ENCODE results near the gene STAT3.

STAT3 gene

GRCh38 chr17:42337442-42337841, 50.8 kb downstream of the STAT3 start:
- no peak overlapping the region for H3K4me3 ChIP-seq (ENCODE audit: low read depth, low read length)
- DNase-seq (ENCODE audit: low read depth) = no peak
- TF ChIP-seq, protein P1, sequence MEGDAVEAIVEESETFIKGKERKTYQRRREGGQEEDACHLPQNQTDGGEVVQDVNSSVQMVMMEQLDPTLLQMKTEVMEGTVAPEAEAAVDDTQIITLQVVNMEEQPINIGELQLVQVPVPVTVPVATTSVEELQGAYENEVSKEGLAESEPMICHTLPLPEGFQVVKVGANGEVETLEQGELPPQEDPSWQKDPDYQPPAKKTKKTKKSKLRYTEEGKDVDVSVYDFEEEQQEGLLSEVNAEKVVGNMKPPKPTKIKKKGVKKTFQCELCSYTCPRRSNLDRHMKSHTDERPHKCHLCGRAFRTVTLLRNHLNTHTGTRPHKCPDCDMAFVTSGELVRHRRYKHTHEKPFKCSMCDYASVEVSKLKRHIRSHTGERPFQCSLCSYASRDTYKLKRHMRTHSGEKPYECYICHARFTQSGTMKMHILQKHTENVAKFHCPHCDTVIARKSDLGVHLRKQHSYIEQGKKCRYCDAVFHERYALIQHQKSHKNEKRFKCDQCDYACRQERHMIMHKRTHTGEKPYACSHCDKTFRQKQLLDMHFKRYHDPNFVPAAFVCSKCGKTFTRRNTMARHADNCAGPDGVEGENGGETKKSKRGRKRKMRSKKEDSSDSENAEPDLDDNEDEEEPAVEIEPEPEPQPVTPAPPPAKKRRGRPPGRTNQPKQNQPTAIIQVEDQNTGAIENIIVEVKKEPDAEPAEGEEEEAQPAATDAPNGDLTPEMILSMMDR (IDR thresholded peaks at IDR 0.05; ENCODE audit: control insufficient read depth, extremely low read depth, insufficient read depth) = no peak

DNA sequence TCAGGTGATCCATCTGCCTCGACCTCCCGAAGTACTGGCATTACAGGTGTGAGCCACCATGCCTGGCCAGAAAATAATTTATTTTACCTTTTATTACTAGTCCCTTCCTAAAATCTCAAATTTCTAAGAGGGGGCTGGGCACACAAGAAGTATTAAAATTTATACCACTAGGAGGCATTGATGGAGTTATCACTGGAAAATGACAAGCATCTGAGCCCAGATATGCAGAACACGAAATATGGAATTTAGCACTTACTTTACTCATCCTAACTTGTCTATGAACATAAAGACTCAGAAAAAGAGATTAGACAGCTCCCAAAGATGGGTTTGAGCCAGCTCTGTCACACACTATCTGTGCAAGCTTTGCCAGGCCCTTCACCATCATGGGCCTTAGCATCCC, 53.6 kb downstream of the STAT3 start:
- TF ChIP-seq, protein P1 (IDR thresholded peaks at IDR 0.05; ENCODE audit: control insufficient read depth, extremely low read depth, insufficient read depth) = peak; percentile 26; the same call in 1 of the 2 replicates
- H3K4me3 ChIP-seq (ENCODE audit: low read depth, low read length) = no peak overlapping the region
- no peak for DNase-seq (ENCODE audit: low read depth)

DNA sequence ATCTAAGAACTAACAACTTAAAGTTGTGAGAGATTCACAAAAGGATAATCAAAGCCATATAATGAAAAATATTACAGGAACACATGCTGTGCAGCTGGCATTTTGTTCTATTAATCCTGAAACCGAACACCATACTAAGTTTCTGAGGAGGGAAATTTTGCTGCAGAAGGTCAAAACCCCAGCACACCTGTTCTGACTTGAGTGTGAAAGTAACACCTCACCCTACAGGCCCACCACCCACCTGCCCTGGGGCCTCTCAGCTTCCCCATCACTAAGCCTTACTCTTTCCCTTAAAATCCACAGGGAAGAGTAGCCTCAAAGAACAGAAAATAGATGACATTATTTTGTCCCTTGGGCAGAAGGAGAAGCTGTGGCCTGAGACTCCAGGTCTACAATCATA, 55.2 kb downstream of the STAT3 start:
- TF ChIP-seq, protein P1 (IDR thresholded peaks at IDR 0.05; ENCODE audit: control insufficient read depth, extremely low read depth, insufficient read depth) = no peak
- no peak for DNase-seq (ENCODE audit: low read depth)
- no peak overlapping the region for H3K4me3 ChIP-seq (ENCODE audit: low read depth, low read length)

DNA sequence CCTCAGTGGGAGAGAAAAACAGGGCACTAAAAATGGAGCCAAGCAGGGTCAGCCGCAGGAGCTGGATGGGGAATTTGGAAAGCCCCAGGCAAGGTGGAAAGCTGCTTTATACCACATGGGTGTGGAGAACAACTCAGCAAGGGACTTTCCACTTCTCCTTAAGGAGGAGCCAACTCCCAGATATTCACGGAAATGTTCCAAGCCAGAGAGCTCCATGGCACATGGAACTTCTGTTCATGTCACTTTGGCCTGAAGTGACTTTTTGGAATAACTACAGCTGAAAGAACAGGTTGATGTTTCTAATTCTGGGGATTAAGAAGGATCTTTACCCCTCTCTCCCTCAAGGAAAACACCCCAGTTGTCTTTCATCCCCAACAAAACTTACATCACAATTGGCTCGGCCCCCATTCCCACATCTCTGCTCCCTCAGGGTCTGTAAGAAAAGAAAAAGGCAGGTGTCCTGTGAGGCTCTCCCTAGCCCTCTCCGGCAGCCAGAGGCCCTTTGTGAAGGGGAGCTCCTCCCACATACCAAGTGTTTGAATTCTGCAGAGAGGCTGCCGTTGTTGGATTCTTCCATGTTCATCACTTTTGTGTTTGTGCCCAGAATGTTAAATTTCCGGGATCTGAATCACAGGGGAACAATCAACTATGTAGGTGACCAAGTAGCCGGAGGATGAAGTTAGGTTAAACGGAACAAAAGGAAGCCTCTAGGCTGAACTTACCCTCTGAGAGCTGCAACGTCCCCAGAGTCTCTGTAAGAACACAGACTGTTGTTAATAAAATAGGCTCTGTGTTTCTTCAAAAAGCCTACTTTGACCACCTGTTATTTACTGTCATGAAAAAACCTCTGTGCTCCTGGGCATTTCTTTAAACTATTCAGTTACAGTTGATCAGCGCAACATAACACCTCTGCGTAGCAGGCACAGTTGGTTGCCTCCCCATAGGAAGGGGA, 58.9 kb downstream of the STAT3 start:
- no peak overlapping the region for H3K4me3 ChIP-seq (ENCODE audit: low read depth, low read length)
- TF ChIP-seq, protein P1 (IDR thresholded peaks at IDR 0.05; ENCODE audit: control insufficient read depth, extremely low read depth, insufficient read depth) = no peak
- no peak for DNase-seq (ENCODE audit: low read depth)

GRCh38 chr17:42325026-42325425, 63.2 kb downstream of the STAT3 start:
- H3K4me3 ChIP-seq (ENCODE audit: low read depth, low read length) = no peak overlapping the region
- TF ChIP-seq, protein P1 (IDR thresholded peaks at IDR 0.05; ENCODE audit: control insufficient read depth, extremely low read depth, insufficient read depth) = no peak
- peak; percentile 8 for DNase-seq (ENCODE audit: low read depth)

- DNase-seq (ENCODE audit: low read depth) = no peak
- no peak overlapping the region for H3K4me3 ChIP-seq (ENCODE audit: low read depth, low read length)
- TF ChIP-seq, protein P1 (IDR thresholded peaks at IDR 0.05; ENCODE audit: control insufficient read depth, extremely low read depth, insufficient read depth) = no peak
Measured at GRCh38 chr17:42323268-42323773, 64.9 kb downstream of the STAT3 start.
